Common myeloid progenitor, CD34-positive (primary cell): ENCODE data around the gene PTGES.
"Not testable (repeated sequence)": the region's sequence is repeated elsewhere in the genome, so short reads cannot be mapped to it uniquely, and the experiment has no call there.

Source experiments
- CTCF ChIA-PET: fragments of 350-600 bp; sonication (Branson Sonifier 250); formaldehyde crosslinking; loops from one replicate; lab custom pipeline; 2021; ENCODE audit warnings: antibody characterized with exemption; lab: Charles Lee
- POLR2A ChIA-PET: fragments of 350-600 bp; sonication (Branson Sonifier 250); formaldehyde crosslinking; loops from one replicate; lab custom pipeline; 2021; ENCODE audit warnings: antibody characterized with exemption; lab: Charles Lee
- DNase-seq, 3 donors: peaks; one replicate each; pipeline versions ENCODE4 v3.0.0 to v3.0.0-alpha.2; 2013
- H3K27ac ChIP-seq, 2 experiments: 1 replicate in 1 of 2; 2 replicates in 1 of 2; pipeline ENCODE4 v1.7.0; 2013; ENCODE audit warnings: inconsistent platforms in 2 of 2, low read length in 2 of 2, mild to moderate bottlenecking in 2 of 2, low read depth in 1 of 2, moderate library complexity in 1 of 2; ENCODE audit not compliant: severe bottlenecking in 2 of 2, insufficient read depth in 1 of 2, poor library complexity in 1 of 2
- H3K27me3 ChIP-seq, 5 experiments: replicated peaks in 2 of 5; 1 replicate in 3 of 5; 2 replicates in 2 of 5; pipeline versions ENCODE4 v1.6.1 to v1.7.0; 2013; ENCODE audit warnings: low read length in 4 of 5, mild to moderate bottlenecking in 2 of 5, moderate library complexity in 2 of 5, inconsistent platforms in 1 of 5; ENCODE audit not compliant: insufficient read depth in 5 of 5, control insufficient read depth in 4 of 5
- H3K36me3 ChIP-seq, 4 experiments: 1 replicate in 2 of 4; 2 replicates in 2 of 4; pipeline versions ENCODE4 v1.6.1 to v1.7.0; 2013; ENCODE audit warnings: low read length in 3 of 4, control low read depth in 1 of 4, mild to moderate bottlenecking in 1 of 4; ENCODE audit not compliant: control insufficient read depth in 4 of 4, insufficient read depth in 4 of 4
- H3K4me1 ChIP-seq, 4 experiments: 1 replicate in 3 of 4; 2 replicates in 1 of 4; pipeline versions ENCODE4 v1.6.1 to v1.7.1; 2013; ENCODE audit warnings: low read length in 3 of 4, mild to moderate bottlenecking in 3 of 4, control low read depth in 1 of 4, inconsistent platforms in 1 of 4, moderate library complexity in 1 of 4; ENCODE audit not compliant: control insufficient read depth in 4 of 4, insufficient read depth in 4 of 4; ENCODE audit errors: control extremely low read depth in 1 of 4
- H3K4me3 ChIP-seq, 7 experiments: 1 replicate in 4 of 7; 2 replicates in 3 of 7; pipeline versions ENCODE4 v1.5.1 to v1.7.0; 2013; ENCODE audit warnings: mild to moderate bottlenecking in 7 of 7, low read length in 6 of 7, moderate library complexity in 6 of 7, inconsistent platforms in 2 of 7, low read depth in 2 of 7, control low read depth in 1 of 7; ENCODE audit not compliant: insufficient read depth in 4 of 7, control insufficient read depth in 1 of 7; ENCODE audit errors: extremely low read depth in 1 of 7
- H3K9me3 ChIP-seq, 5 experiments: 1 replicate in 4 of 5; 2 replicates in 1 of 5; pipeline versions ENCODE4 v1.6.1 to v1.7.1; 2013; ENCODE audit warnings: low read length in 4 of 5, mild to moderate bottlenecking in 2 of 5, inconsistent platforms in 1 of 5, low read depth in 1 of 5, moderate library complexity in 1 of 5; ENCODE audit not compliant: control insufficient read depth in 4 of 5, insufficient read depth in 2 of 5; ENCODE audit errors: control extremely low read depth in 1 of 5
- WGBS: methylation state at CpG from one replicate; pipeline ENCODE4 v1.1.5; 2013; ENCODE audit not compliant: insufficient coverage; 5-methylcytosine and 5-hydroxymethylcytosine counted together

Gene PTGES

DNA sequence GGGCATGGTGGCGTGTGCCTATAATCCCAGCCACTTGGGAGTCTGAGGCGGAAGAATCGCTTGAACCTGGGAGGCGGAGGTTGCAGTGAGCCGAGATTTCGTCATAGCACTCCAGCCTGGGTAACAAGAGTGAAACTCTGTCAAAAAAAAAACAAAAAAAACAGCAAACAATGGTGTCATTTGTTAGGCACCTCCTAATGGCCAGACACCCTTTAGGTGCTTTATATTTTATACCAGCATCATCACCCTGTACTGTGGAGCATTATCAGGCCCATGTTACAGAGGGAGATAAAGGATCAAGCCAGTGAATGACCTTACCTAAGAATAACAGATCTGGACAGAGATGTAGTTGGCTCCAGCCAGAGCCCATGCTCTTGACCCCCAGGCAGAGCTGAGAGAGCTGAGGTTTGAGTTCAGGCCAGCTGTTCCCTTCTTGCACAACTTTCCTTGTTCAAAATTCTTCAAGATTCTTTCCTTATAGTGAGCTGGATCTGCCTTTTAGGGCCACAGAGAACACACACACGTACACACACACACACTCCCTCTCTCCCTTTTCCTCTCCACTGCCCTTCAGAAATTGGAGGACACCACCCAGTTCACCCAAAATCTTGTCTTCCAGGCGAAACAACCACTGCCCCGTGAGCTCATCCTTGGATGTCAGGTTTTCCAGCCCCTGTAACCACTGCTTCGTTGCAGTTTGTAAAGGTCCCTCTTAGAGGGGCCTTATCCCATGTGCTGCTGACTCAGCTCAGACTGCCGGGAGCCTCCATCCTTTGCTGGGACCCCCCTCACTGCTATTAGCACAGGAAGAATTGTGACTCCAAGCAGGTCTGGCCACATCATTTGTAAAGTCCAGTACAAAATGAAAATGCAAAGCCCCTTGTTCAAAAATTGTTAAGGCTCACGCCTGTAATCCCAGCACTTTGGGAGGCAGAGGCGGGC lies 10.4 kb upstream of the PTGES start:
- no peak for DNase-seq
- Histone ChIP-seq H3K36me3 (no peaks in the 10 kb centered on the region), H3K4me1 (no peaks in the 10 kb centered on the region), H3K9me3 (no peaks in the 10 kb centered on the region), H3K4me3 (no peak overlapping the region), H3K27me3 (no peaks in the 10 kb centered on the region), H3K27ac (no peak overlapping the region)
- ChIA-PET CTCF (interaction anchor here (1.1 to 2.3 kb wide), 4 partner anchors 12 to 26 kb away, joined by 3 to 9 read pairs (median 4); no protein-coding TSS in a partner anchor), POLR2A (no interaction called here)
- WGBS = 95% methylated on average over 13 of the region's 13 CpGs

DNA sequence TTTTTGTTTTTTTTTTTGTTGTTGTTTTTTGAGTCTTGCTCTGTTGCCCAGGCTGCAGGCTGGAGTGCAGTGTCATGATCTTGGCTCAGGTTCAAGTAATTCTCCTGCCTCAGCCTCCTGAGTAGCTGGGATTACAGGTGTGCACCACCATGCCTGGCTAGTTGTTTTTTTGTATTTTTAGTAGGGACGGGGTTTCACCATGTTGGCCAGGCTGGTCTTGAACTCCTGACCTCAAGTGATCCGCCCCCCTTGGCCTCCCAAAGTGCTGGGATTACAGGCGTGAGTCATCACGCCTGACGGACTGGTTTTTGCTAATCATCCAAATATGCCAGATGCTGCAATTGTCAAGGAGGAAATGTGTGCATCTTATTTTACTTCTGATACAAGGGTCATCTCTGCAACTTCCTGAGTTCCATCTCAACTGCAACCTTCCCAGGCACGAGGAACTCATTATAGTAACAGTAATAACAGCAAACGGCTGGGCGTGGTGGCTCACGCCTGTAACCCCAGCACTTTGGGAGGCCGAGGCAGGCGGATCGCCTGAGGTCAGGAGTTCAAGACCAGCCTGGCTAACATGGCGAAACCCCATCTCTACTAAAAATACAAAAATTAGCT lies 9.6 kb upstream of the PTGES start:
- H3K4me3 ChIP-seq, H3K27me3 ChIP-seq, H3K4me1 ChIP-seq, H3K36me3 ChIP-seq, POLR2A ChIA-PET, H3K9me3 ChIP-seq, H3K27ac ChIP-seq: not testable (repeated sequence)
- CTCF ChIA-PET = interaction anchor here (0.9 to 2.3 kb wide), 3 partner anchors 12 to 25 kb away, joined by 3 to 9 read pairs (median 5); no protein-coding TSS in a partner anchor
- 98% methylated on average over 5 of the region's 13 CpGs for WGBS
- DNase-seq = peak in 1 of 3 donors; percentile 22

DNA sequence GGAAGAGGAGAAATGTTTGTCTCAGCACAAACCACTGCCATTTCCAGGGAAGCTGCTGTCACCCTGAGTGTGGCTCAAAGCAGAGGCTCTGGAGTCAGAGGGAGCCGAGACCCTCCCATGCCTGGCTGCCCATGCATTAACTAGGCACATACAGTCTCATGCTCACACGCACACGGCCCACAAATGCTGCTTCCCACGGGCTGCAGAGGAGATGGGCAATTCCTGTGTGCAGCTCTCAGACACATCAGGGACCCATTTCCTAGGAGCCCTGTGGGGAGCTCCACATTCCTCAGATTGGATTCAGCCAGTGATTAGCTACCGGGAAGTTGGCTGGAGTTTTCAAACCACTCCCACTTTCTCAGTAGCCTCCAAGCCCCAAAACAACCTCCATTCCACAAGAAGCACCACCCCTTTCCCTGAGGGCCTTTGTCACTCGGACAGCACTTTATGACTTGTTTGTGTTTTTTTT lies 9.1 kb upstream of the PTGES start:
- H3K27me3 ChIP-seq = no peaks in the 10 kb centered on the region
- ChIA-PET CTCF (interaction anchor here (0.9 to 2.3 kb wide), 3 partner anchors 12 to 24 kb away, joined by 3 to 9 read pairs (median 5); no protein-coding TSS in a partner anchor), POLR2A (no interaction called here)
- H3K9me3 ChIP-seq = no peaks in the 10 kb centered on the region
- DNase-seq = no peak
- H3K4me1 ChIP-seq = peaks cover 0 to 9% (median 5%) of the 10 kb centered on the region in 4 experiments
- H3K27ac ChIP-seq = no peak overlapping the region
- 59% methylated on average over 5 of the region's 6 CpGs for WGBS
- no peak overlapping the region for H3K4me3 ChIP-seq
- no peaks in the 10 kb centered on the region for H3K36me3 ChIP-seq

DNA sequence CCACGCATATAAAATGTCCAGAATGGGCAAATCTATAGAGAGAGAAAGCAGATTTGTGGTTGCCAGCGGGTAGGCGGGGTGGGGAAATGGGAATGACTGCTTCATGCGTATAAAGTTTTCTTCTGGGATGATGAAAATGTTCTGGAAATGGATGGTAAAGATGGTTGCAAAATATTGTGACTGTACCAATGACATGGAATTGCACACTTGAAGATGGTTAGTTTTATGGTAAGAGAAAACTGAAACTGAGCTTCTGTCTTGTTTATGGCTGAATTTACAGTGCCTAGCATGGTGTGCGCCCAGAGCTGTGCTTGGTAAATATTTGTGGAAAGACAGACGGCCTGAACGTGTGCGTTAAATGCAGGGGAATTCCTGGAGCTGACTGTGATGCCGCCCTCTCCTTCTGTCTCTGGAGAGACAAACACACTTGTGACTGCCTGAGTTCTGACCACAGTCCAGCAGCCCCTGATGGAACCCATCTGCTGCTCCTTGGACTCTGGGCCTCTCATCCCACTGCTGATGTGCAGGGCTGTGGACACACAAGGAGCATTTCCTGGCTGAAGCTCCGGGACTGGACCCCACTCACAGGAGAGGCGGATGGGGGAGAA lies 8.6 kb upstream of the PTGES start:
- DNase-seq = no peak
- Histone ChIP-seq H3K36me3 (no peaks in the 10 kb centered on the region), H3K9me3 (no peaks in the 10 kb centered on the region), H3K27me3 (no peaks in the 10 kb centered on the region), H3K27ac (no peak overlapping the region), H3K4me3 (no peak overlapping the region), H3K4me1 (peaks cover 0 to 10% (median 6%) of the 10 kb centered on the region in 4 experiments)
- WGBS = 90% methylated on average over 11 of the region's 11 CpGs
- CTCF ChIA-PET = interaction anchor here (0.9 to 2.3 kb wide), 3 partner anchors 11 to 24 kb away, joined by 3 to 9 read pairs (median 5); no protein-coding TSS in a partner anchor
- POLR2A ChIA-PET = no interaction called here

DNA sequence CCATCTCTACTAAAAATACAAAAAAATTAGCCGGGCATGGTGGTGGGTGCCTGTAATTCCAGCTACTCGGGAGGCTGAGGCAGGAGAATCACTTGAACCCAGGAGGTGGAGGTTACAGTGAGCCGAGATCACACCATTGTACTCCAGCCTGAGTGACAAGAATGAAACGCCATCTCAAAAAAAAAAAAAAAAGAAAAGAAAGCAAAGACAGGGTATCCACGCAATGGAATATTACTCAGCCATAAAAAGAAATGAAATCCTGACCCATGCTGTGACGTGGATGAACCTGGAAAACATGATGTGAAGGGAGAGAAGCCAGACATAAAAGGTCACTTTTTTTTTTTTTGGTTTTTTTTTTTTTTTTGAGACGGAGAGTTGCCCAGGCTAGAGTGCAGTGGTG lies 7.9 kb upstream of the PTGES start:
- H3K4me1 ChIP-seq, H3K9me3 ChIP-seq, H3K4me3 ChIP-seq, H3K36me3 ChIP-seq, H3K27me3 ChIP-seq, POLR2A ChIA-PET, H3K27ac ChIP-seq, DNase-seq: not testable (repeated sequence)
- CTCF ChIA-PET = interaction anchor here (1.7 to 1.9 kb wide), 2 partner anchors 17 to 21 kb away, joined by 5 to 9 read pairs; no protein-coding TSS in a partner anchor
- 100% methylated on average over 1 of the region's 7 CpGs for WGBS

DNA sequence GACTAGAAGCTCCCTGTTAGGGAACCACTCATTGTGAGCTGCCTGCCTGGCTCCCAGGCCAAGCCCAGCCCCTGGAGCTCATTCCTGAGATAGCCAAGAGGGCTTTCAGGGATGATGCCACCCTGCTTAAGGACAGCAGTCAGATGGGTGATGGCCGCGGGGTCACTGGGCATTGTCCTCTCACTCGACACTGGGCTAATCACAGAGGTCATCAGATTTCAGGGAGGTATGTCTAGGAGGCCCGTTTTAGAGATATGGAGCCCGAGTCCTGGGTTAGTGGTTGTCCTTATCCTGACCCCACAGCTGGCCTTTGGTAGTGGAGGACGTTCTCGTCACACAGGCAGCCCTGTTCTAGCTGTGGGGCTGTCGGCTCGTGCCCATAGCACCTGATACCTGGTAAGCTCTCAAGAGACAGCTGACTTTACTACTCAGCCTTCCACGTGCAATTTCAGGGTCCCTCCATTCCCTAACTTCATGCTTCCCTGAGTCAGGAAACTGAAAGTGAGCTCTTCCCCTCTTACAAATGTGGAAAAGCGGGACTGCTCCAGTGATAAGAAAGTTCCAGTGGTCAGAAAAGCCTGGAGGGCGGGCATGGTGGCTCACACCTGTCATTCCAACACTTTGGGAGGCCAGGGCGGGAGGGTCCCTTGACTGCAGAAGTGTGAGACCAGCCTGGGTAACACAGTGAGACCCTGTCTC lies 7.1 kb upstream of the PTGES start:
- Histone ChIP-seq H3K36me3 (no peaks in the 10 kb centered on the region), H3K4me3 (no peak overlapping the region), H3K4me1 (peaks cover 0 to 10% (median 6%) of the 10 kb centered on the region in 4 experiments), H3K9me3 (no peaks in the 10 kb centered on the region), H3K27ac (no peak overlapping the region), H3K27me3 (peaks cover 0 to 6% (median 0%) of the 10 kb centered on the region in 5 experiments)
- CTCF ChIA-PET = interaction anchor here (0.8 to 2.1 kb wide), 6 partner anchors 10 to 39 kb away, joined by 3 to 9 read pairs (median 4); no protein-coding TSS in a partner anchor
- no peak for DNase-seq
- POLR2A ChIA-PET = no interaction called here
- WGBS = 94% methylated on average over 11 of the region's 13 CpGs
